NCI-H748 (cell line): Measurements from ENCODE around the gene ATRN.
"Not testable (repeated sequence)": the region's sequence is repeated elsewhere in the genome, so short reads cannot be mapped to it uniquely, and the experiment has no call there.

Experiments used
- DNase-seq: peaks from one replicate; lab custom pipeline; 2025; ENCODE audit not compliant: unreplicated experiment; lab: John Stamatoyannopoulos, UW

The ATRN gene

GRCh38 chr20:3514012-3514642, 43.3 kb downstream of the ATRN start:
- no peak for DNase-seq

GRCh38 chr20:3515379-3516170, 44.8 kb downstream of the ATRN start:
- DNase-seq, result no peak

- no peak for DNase-seq
Observed at GRCh38 chr20:3521852-3522740, 51.3 kb downstream of the ATRN start.

- DNase-seq, result not testable (repeated sequence)
Observed at GRCh38 chr20:3524696-3525095, 53.9 kb downstream of the ATRN start.

- DNase-seq, result no peak
Observed at GRCh38 chr20:3532089-3532615, 61.3 kb downstream of the ATRN start.

GRCh38 chr20:3537733-3538132, 66.9 kb downstream of the ATRN start:
- DNase-seq, result not testable (repeated sequence)

GRCh38 chr20:3539311-3540107, 68.7 kb downstream of the ATRN start:
- no peak for DNase-seq

- DNase-seq, result no peak
Observed at GRCh38 chr20:3541887-3542721, 71.3 kb downstream of the ATRN start.

- DNase-seq, result no peak
Observed at GRCh38 chr20:3543901-3544507, 73.2 kb downstream of the ATRN start.

GRCh38 chr20:3545401-3545925, 74.6 kb downstream of the ATRN start:
- DNase-seq, result no peak

- DNase-seq, result no peak
Observed at GRCh38 chr20:3547906-3548305, 77.1 kb downstream of the ATRN start.

- DNase-seq, result no peak
Observed at GRCh38 chr20:3550837-3551236, 80.0 kb downstream of the ATRN start.

- no peak for DNase-seq
Observed at GRCh38 chr20:3551681-3552434, 81.0 kb downstream of the ATRN start.

- DNase-seq, result no peak
Observed at GRCh38 chr20:3553663-3554062, 82.8 kb downstream of the ATRN start.

GRCh38 chr20:3557237-3557785, 86.5 kb downstream of the ATRN start:
- DNase-seq, result no peak

- no peak for DNase-seq
Observed at GRCh38 chr20:3559231-3559630, 88.4 kb downstream of the ATRN start.

GRCh38 chr20:3559637-3560036, 88.8 kb downstream of the ATRN start:
- DNase-seq, result no peak

GRCh38 chr20:3560162-3560561, 89.3 kb downstream of the ATRN start:
- no peak for DNase-seq
